ENCODE results near the gene ELAPOR1.

ELAPOR1 gene
- 36.0 reads per million, percentile 61 among the genes with 10 or more reads in this experiment for total RNA-seq

- DNase-seq: peak; percentile 88
These were observed at the start of gene ELAPOR1 for GRCh38 chr1:109113590-109114341. ELAPOR1 (plus strand) TSS chr1:109114115; CDS start chr1:109114184, 69 bp downstream.

- DNase-seq: no peak
These were observed 48.8 kb upstream of the ELAPOR1 start for GRCh38 chr1:109065137-109065536.

GRCh38 chr1:109067883-109068282 is 46.0 kb upstream of the ELAPOR1 start:
- no peak for DNase-seq

GRCh38 chr1:109069294-109069693 is 44.6 kb upstream of the ELAPOR1 start:
- no peak for DNase-seq

GRCh38 chr1:109075531-109076490 is 38.1 kb upstream of the ELAPOR1 start, which contains the start of gene TAF13:
TAF13 (minus strand) TSS chr1:109076003; CDS start chr1:109075947, 56 bp downstream.
- peak; percentile 77 for DNase-seq

GRCh38 chr1:109078317-109078716 is 35.6 kb upstream of the ELAPOR1 start:
- DNase-seq: no peak

GRCh38 chr1:109079240-109079622 is 34.7 kb upstream of the ELAPOR1 start:
- DNase-seq: no peak

- DNase-seq: no peak
These were observed 33.4 kb upstream of the ELAPOR1 start for GRCh38 chr1:109080441-109081082.

GRCh38 chr1:109083501-109083900 is 30.4 kb upstream of the ELAPOR1 start:
- DNase-seq: no peak

- no peak for DNase-seq
These were observed 30.0 kb upstream of the ELAPOR1 start for GRCh38 chr1:109083923-109084322.

- no peak for DNase-seq
These were observed 29.1 kb upstream of the ELAPOR1 start for GRCh38 chr1:109084563-109085517.

GRCh38 chr1:109089242-109090015 is 24.5 kb upstream of the ELAPOR1 start:
- DNase-seq: no peak

- DNase-seq: peak; percentile 84
These were observed 23.5 kb upstream of the ELAPOR1 start, which contains the start of gene TMEM167B for GRCh38 chr1:109090196-109091077. TMEM167B (plus strand) TSS chr1:109090764; CDS start chr1:109090873, 109 bp downstream.

GRCh38 chr1:109091078-109091838 is 22.7 kb upstream of the ELAPOR1 start:
- DNase-seq: no peak

- no peak for DNase-seq
These were observed 22.1 kb upstream of the ELAPOR1 start for GRCh38 chr1:109091839-109092193.

- no peak for DNase-seq
These were observed 19.5 kb upstream of the ELAPOR1 start for GRCh38 chr1:109094377-109094803.

GRCh38 chr1:109094871-109095270 is 19.0 kb upstream of the ELAPOR1 start:
- no peak for DNase-seq

GRCh38 chr1:109095631-109096030 is 18.3 kb upstream of the ELAPOR1 start:
- no peak for DNase-seq

- DNase-seq: no peak
These were observed 17.8 kb upstream of the ELAPOR1 start for GRCh38 chr1:109096120-109096519.
